Duodenal mucosa (tissue), 2 donors: ENCODE results near the gene NAA50.

Experiments used
- H3K27ac ChIP-seq: one replicate; pipeline ENCODE4 v1.7.0; 2013; ENCODE audit warnings: low read depth, low read length
- H3K27me3 ChIP-seq, 2 donors: one replicate each; pipeline ENCODE4 v1.7.0; 2013; ENCODE audit warnings: low read length in 2 of 2, control low read depth in 1 of 2; ENCODE audit not compliant: insufficient read depth in 2 of 2, control insufficient read depth in 1 of 2
- H3K36me3 ChIP-seq, 2 donors: one replicate each; pipeline ENCODE4 v1.7.0; 2013; ENCODE audit warnings: low read length in 2 of 2, control low read depth in 1 of 2; ENCODE audit not compliant: insufficient read depth in 2 of 2, control insufficient read depth in 1 of 2
- H3K4me1 ChIP-seq, 2 donors: one replicate each; pipeline ENCODE4 v1.7.0; 2013; ENCODE audit warnings: low read length in 2 of 2, control low read depth in 1 of 2; ENCODE audit not compliant: insufficient read depth in 2 of 2, control insufficient read depth in 1 of 2
- H3K4me3 ChIP-seq, 2 donors: one replicate each; pipeline ENCODE4 v1.7.0; 2013; ENCODE audit warnings: low read length in 2 of 2, low read depth in 1 of 2
- H3K9ac ChIP-seq, 2 donors: one replicate each; pipeline ENCODE4 v1.7.0; 2013; ENCODE audit warnings: low read length in 2 of 2, low read depth in 1 of 2
- H3K9me3 ChIP-seq, 2 donors: one replicate each; pipeline ENCODE4 v1.7.0; 2013; ENCODE audit warnings: low read length in 2 of 2, control low read depth in 1 of 2; ENCODE audit not compliant: control insufficient read depth in 1 of 2

NAA50 gene

GRCh38 chr3:113695786-113696645 is 50.0 kb downstream of the NAA50 start, which contains the start of gene USF3:
Gene USF3 (minus strand): TSS chr3:113696642. CDS start chr3:113674878, 21,764 bp downstream.
- Histone ChIP-seq H3K4me3 (peak within 1 kb of the TSS; percentile 87 to 99), H3K4me1 (peaks cover 25 to 29% of the 10 kb centered on the region in 2 donors), H3K27me3 (no peaks in the 10 kb centered on the region), H3K36me3 (no peaks in the 10 kb centered on the region), H3K9me3 (no peaks in the 10 kb centered on the region), H3K27ac (peak within 1 kb of the TSS; percentile 97), H3K9ac (peak within 1 kb of the TSS; percentile 91 to 99)

DNA sequence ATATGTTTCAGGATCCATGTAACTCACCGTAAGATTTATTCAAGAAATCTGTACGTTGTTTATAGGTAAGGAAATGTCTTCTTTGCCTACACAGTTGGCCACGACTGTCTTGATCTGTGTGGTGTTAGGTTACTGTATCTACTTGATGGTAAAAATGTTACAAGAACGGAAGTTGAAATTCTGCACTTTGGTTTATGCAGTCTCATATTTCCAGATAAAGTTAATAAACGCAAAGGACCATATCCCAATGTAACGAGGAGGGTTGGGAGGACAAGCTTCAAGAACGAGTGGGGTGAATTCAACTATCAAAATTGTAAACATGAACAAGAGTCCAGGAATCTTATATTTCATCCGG is 50.6 kb downstream of the NAA50 start:
- Histone ChIP-seq H3K27ac (peak overlapping the region; percentile 67), H3K4me1 (peaks cover 25 to 29% of the 10 kb centered on the region in 2 donors), H3K4me3 (peak overlapping the region; percentile 87 to 90)

DNA sequence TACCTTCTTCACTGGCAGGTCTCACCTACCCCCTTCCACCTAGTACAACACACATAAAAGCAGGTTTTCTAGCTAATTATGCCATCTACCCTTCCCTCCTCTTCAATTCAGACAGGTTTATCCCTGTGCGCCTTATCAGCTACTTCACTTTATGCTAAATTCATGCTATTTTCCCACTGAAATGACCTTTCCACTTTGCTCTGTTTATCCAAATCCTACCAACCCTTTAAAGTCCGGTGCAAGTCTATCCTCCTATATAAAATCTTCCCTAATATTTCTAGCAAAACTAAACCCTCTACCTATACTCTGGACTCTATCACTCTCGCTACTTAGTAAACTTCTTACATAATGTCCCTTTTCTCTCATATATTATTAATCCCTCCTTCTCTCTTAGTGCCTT is 55.6 kb downstream of the NAA50 start:
- H3K9ac ChIP-seq = no peak overlapping the region
- H3K27ac ChIP-seq = no peak overlapping the region
- no peaks in the 10 kb centered on the region for H3K27me3 ChIP-seq
- peaks cover 0 to 8% of the 10 kb centered on the region in 2 donors for H3K36me3 ChIP-seq
- H3K4me1 ChIP-seq = peaks cover 10 to 16% of the 10 kb centered on the region in 2 donors
- H3K4me3 ChIP-seq = no peak overlapping the region
- no peaks in the 10 kb centered on the region for H3K9me3 ChIP-seq

More for the DNA sequence above, 50.6 kb downstream of the NAA50 start:
- Histone ChIP-seq H3K36me3 (no peaks in the 10 kb centered on the region), H3K9ac (peak overlapping the region; percentile 65 to 75), H3K9me3 (no peaks in the 10 kb centered on the region), H3K27me3 (no peaks in the 10 kb centered on the region)

DNA sequence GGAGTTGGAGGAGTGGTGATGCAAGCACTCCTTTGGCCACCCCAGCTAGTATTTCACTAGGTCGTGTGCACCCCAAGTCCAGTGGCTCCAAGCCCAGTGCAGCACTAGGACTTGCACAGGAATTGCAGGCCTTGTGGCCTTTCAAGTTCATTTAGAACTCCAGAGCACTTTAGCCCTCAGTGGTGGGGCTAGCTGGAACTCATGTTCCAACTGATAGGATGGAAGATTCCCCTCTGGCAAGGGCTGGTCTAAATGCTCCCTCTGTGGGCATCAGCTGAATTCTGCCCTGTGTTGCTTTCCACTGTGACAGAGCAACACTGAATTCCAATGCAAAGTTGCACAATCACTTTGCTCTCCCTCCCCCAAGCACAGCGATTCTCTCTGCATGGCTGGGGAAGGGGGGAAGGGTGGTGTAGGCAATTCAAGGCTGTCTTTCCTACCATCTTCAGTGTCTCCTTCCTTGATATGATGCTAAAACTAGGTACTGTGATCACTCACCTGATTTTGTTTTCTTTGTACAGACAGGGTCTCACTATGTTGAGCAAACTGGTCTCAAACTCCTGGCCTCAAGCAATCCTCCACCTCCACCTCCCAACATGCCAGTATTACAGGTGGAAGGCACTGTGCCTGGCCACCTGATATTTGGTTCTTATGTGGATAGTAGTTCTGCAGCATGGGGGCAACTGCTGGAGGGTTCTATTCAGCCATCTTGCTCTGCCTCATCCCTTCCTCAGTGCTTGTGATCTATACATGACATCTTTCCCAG is 59.9 kb downstream of the NAA50 start:
- H3K4me1 ChIP-seq = no peaks in the 10 kb centered on the region
- H3K9ac ChIP-seq = no peak overlapping the region
- H3K36me3 ChIP-seq = peaks cover 0 to 13% of the 10 kb centered on the region in 2 donors
- H3K27ac ChIP-seq = no peak overlapping the region
- H3K27me3 ChIP-seq = no peaks in the 10 kb centered on the region
- H3K9me3 ChIP-seq = peaks cover 0 to 2% of the 10 kb centered on the region in 2 donors
- no peak overlapping the region for H3K4me3 ChIP-seq

DNA sequence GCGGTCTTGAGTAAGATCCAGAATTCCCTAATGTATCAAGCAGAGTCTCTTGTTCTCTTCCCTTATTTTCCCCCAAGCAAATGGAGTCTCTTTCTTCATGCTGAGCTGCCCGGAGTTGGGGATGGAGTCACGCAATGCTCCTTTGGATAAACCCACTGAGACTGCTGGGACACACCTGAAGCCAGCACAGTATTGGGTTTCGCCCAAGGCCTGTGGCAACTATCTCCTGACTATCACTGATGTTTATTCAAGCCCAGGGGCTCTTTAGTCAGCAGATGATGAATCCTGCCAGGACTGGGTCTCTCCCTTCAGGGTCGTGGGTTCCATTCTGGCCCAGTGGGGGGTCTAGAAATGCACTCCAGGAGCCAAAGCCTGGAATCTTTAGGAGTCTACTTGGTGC is 60.9 kb downstream of the NAA50 start:
- Histone ChIP-seq H3K36me3 (peaks cover 0 to 13% of the 10 kb centered on the region in 2 donors), H3K9me3 (peaks cover 0 to 2% of the 10 kb centered on the region in 2 donors), H3K4me3 (no peak overlapping the region), H3K27ac (no peak overlapping the region), H3K27me3 (no peaks in the 10 kb centered on the region), H3K9ac (no peak overlapping the region), H3K4me1 (no peaks in the 10 kb centered on the region)

GRCh38 chr3:113684271-113684819 is 61.7 kb downstream of the NAA50 start:
- Histone ChIP-seq H3K27me3 (no peaks in the 10 kb centered on the region), H3K9me3 (peaks cover 0 to 2% of the 10 kb centered on the region in 2 donors), H3K27ac (no peak overlapping the region), H3K36me3 (peaks cover 0 to 13% of the 10 kb centered on the region in 2 donors), H3K9ac (no peak overlapping the region), H3K4me3 (no peak overlapping the region), H3K4me1 (no peaks in the 10 kb centered on the region)

DNA sequence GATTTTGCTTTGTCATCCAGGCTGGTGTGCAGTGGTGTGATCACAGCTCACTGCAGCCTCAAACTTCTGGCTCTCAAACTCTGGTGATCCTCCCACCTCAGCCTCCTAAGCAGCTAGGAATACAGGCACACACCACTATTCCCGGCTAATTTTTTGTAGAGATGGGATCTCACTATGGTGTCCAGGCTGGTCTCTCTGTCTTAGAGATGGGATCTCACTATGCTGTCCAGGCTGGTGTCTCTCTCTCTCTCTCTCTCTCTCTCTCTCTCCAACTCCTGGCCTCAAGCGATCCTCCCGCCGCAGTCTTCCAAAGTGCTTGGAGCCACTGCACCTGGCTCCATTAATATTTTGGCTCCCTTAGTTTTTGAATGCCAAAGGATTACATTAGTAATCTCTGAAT is 67.3 kb downstream of the NAA50 start:
- Histone ChIP-seq H3K27me3 (no peaks in the 10 kb centered on the region), H3K4me3 (no peak overlapping the region), H3K36me3 (peaks cover 0 to 15% of the 10 kb centered on the region in 2 donors), H3K9me3 (no peaks in the 10 kb centered on the region), H3K27ac (no peak overlapping the region), H3K4me1 (peaks cover 0 to 5% of the 10 kb centered on the region in 2 donors), H3K9ac (no peak overlapping the region)

DNA sequence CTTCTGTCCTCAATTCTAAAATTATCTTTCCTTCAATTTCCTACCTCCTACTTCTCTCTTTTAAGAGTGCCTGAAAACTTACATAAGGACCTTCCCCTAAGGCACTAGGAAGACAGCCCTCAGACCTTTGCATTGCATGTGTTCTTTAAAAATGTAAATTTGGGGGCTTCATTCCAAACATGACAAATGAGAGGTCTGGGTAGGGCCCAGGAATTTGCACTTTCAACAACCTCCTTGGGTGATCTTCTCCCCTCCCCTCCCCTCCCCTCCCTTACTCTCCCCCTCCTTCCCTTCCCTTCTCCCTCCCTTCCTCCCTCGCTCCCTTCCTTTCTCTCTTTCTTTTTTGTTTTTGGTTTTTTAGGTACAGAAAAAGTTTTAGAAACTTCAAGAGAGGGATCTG is 68.3 kb downstream of the NAA50 start:
- H3K36me3 ChIP-seq = peaks cover 0 to 20% of the 10 kb centered on the region in 2 donors
- H3K9ac ChIP-seq = no peak overlapping the region
- no peaks in the 10 kb centered on the region for H3K9me3 ChIP-seq
- H3K4me3 ChIP-seq = no peak overlapping the region
- H3K4me1 ChIP-seq = peaks cover 0 to 5% of the 10 kb centered on the region in 2 donors
- H3K27ac ChIP-seq = no peak overlapping the region
- no peaks in the 10 kb centered on the region for H3K27me3 ChIP-seq

- Histone ChIP-seq H3K4me3 (no peak overlapping the region), H3K9ac (no peak overlapping the region), H3K9me3 (no peaks in the 10 kb centered on the region), H3K27ac (no peak overlapping the region), H3K27me3 (no peaks in the 10 kb centered on the region), H3K4me1 (peaks cover 0 to 5% of the 10 kb centered on the region in 2 donors), H3K36me3 (peaks cover 3 to 20% of the 10 kb centered on the region in 2 donors)
Observed at GRCh38 chr3:113676261-113676660, 69.8 kb downstream of the NAA50 start.

DNA sequence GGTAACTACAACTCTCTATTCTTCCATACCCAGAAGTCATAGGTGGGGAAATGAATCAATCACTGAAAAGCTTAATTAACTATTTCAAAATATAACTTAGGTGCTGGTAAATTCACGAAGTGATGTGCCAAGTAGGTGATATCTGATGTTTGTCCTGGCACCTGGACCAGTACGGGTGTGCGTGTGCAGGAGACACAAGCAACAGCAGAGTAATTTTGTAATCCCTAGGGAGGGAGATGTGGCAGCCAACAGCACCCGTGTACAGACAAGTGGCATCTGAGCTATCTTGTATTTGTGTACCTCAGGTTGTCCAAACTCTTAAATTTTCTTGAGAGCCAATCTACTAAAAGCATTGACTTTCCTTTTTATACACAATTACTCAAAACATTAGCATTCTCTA is 72.5 kb downstream of the NAA50 start:
- Histone ChIP-seq H3K4me1 (peaks cover 0 to 5% of the 10 kb centered on the region in 2 donors), H3K27me3 (no peaks in the 10 kb centered on the region), H3K36me3 (peaks cover 7 to 29% of the 10 kb centered on the region in 2 donors), H3K4me3 (no peak overlapping the region), H3K27ac (no peak overlapping the region), H3K9ac (no peak overlapping the region), H3K9me3 (no peaks in the 10 kb centered on the region)
